HEK293 (cell line): ENCODE results near the gene PDLIM5.

Experiments
- CTCF ChIA-PET: fragments of 350-600 bp; formaldehyde crosslinking; extraction: SDS; loops from one replicate; lab custom pipeline; 2021; ENCODE audit warnings: antibody characterized with exemption; lab: Yijun Ruan, JAX
- POLR2A ChIA-PET: fragments of 300-600 bp; formaldehyde crosslinking; extraction: SDS; loops from one replicate; lab custom pipeline; 2020; ENCODE audit warnings: antibody characterized with exemption, inconsistent platforms; lab: Yijun Ruan, JAX
- H3K27ac ChIP-seq: fragments of 200-500 bp; sonication (Bioruptor generic); 2 replicates; pipeline ENCODE4 v1.5.1; 2014; ENCODE audit warnings: low read depth, low read length, control low read depth, inconsistent platforms; ENCODE audit errors: extremely low read depth
- H3K36me3 ChIP-seq, 2 experiments: fragments of 200-500 bp in 1 of 2; sonication (Bioruptor generic) in 1 of 2; 1 replicate in 1 of 2; 2 replicates in 1 of 2; pipeline ENCODE4 v1.5.1; 2014 to 2017; ENCODE audit warnings: inconsistent platforms in 2 of 2, low read length in 2 of 2; ENCODE audit not compliant: control insufficient read depth in 2 of 2, insufficient read depth in 1 of 2
- H3K4me1 ChIP-seq: fragments of 200-500 bp; sonication (Bioruptor generic); 2 replicates; pipeline ENCODE4 v1.5.1; 2014; ENCODE audit warnings: mild to moderate bottlenecking, low read length, inconsistent platforms; ENCODE audit not compliant: control insufficient read depth, insufficient read depth
- H3K4me3 ChIP-seq: 2 replicates; pipeline ENCODE4 v1.5.1; 2011; ENCODE audit warnings: low read depth, mild to moderate bottlenecking, control low read depth, low read length, moderate library complexity
- H3K9me3 ChIP-seq: fragments of 200-500 bp; sonication (Bioruptor generic); 2 replicates; pipeline ENCODE4 v1.5.1; 2014; ENCODE audit warnings: low read depth, low read length, inconsistent platforms; ENCODE audit not compliant: control insufficient read depth, insufficient read depth
- BCL11A ChIP-seq: fragments of 450-650 bp; formaldehyde crosslinking; IDR thresholded peaks from 2 replicates; pipeline ENCODE4 v1.5.1; 2016; ENCODE audit warnings: low read depth, missing biosample characterization, missing genetic modification characterization
- GLI4 ChIP-seq: fragments of 450-650 bp; formaldehyde crosslinking; IDR thresholded peaks from 2 replicates; pipeline ENCODE4 v1.5.1; 2016; ENCODE audit warnings: missing biosample characterization, missing genetic modification characterization
- KLF16 ChIP-seq: fragments of 450-650 bp; formaldehyde crosslinking; IDR thresholded peaks from 2 replicates; pipeline ENCODE4 v1.5.1; 2017; ENCODE audit warnings: missing biosample characterization, missing genetic modification characterization
- RBAK ChIP-seq: fragments of 450-650 bp; formaldehyde crosslinking; IDR thresholded peaks from 2 replicates; pipeline ENCODE4 v1.5.1; 2016; ENCODE audit warnings: missing biosample characterization, missing genetic modification characterization
- SP7 ChIP-seq: fragments of 450-650 bp; formaldehyde crosslinking; IDR thresholded peaks from 2 replicates; pipeline ENCODE4 v1.5.1; 2016; ENCODE audit warnings: missing biosample characterization, missing genetic modification characterization
- WT1 ChIP-seq: fragments of 450-650 bp; formaldehyde crosslinking; IDR thresholded peaks from 2 replicates; pipeline ENCODE4 v1.5.1; 2016; ENCODE audit warnings: missing biosample characterization, missing genetic modification characterization
- ZBTB1 ChIP-seq: fragments of 450-650 bp; formaldehyde crosslinking; IDR thresholded peaks from 2 replicates; pipeline ENCODE4 v1.5.1; 2016; ENCODE audit warnings: missing biosample characterization, missing genetic modification characterization
- ZBTB21 ChIP-seq: fragments of 450-650 bp; formaldehyde crosslinking; IDR thresholded peaks from 2 replicates; pipeline ENCODE4 v1.5.1; 2017; ENCODE audit warnings: missing biosample characterization, missing genetic modification characterization
- ZBTB7A ChIP-seq: fragments of 450-650 bp; formaldehyde crosslinking; IDR thresholded peaks from 2 replicates; pipeline ENCODE4 v1.5.1; 2016; ENCODE audit warnings: low read depth, missing biosample characterization, missing genetic modification characterization
- ZBTB8A ChIP-seq: fragments of 450-650 bp; formaldehyde crosslinking; IDR thresholded peaks from 2 replicates; pipeline ENCODE4 v1.5.1; 2016; ENCODE audit warnings: missing biosample characterization, missing genetic modification characterization
- ZEB2 ChIP-seq: fragments of 450-650 bp; formaldehyde crosslinking; IDR thresholded peaks from 2 replicates; pipeline ENCODE4 v1.5.1; 2016; ENCODE audit warnings: missing biosample characterization, missing genetic modification characterization
- ZIC2 ChIP-seq: fragments of 450-650 bp; formaldehyde crosslinking; IDR thresholded peaks from 2 replicates; pipeline ENCODE4 v1.5.1; 2016; ENCODE audit warnings: missing biosample characterization, missing genetic modification characterization
- ZNF133 ChIP-seq: fragments of 450-650 bp; formaldehyde crosslinking; IDR thresholded peaks from 2 replicates; pipeline ENCODE4 v1.5.1; 2016; ENCODE audit warnings: missing biosample characterization, missing genetic modification characterization
- ZNF146 ChIP-seq: fragments of 450-650 bp; formaldehyde crosslinking; IDR thresholded peaks from 2 replicates; pipeline ENCODE4 v1.5.1; 2016; ENCODE audit warnings: missing biosample characterization, missing genetic modification characterization
- ZNF23 ChIP-seq: fragments of 450-650 bp; formaldehyde crosslinking; IDR thresholded peaks from 2 replicates; pipeline ENCODE4 v1.5.1; 2016; ENCODE audit warnings: missing biosample characterization, missing genetic modification characterization, borderline replicate concordance
- ZNF24 ChIP-seq: fragments of 450-650 bp; formaldehyde crosslinking; IDR thresholded peaks from 2 replicates; pipeline ENCODE4 v1.5.1; 2016; ENCODE audit warnings: missing biosample characterization, missing genetic modification characterization
- ZNF266 ChIP-seq: fragments of 450-650 bp; formaldehyde crosslinking; IDR thresholded peaks from 2 replicates; pipeline ENCODE4 v1.5.1; 2016; ENCODE audit warnings: missing biosample characterization, missing genetic modification characterization, low read depth
- ZNF335 ChIP-seq: fragments of 450-650 bp; formaldehyde crosslinking; conservative IDR thresholded peaks from 2 replicates; pipeline ENCODE4 v1.5.1; 2016; ENCODE audit warnings: missing biosample characterization, missing genetic modification characterization
- ZNF341 ChIP-seq: fragments of 450-650 bp; formaldehyde crosslinking; IDR thresholded peaks from 2 replicates; pipeline ENCODE4; 2016; ENCODE audit warnings: low read depth, missing biosample characterization, missing genetic modification characterization
- ZNF394 ChIP-seq: fragments of 450-650 bp; formaldehyde crosslinking; IDR thresholded peaks from 2 replicates; pipeline ENCODE4 v1.5.1; 2016; ENCODE audit warnings: missing biosample characterization, missing genetic modification characterization, mild to moderate bottlenecking, moderate library complexity, borderline replicate concordance
- ZNF423 ChIP-seq: fragments of 450-650 bp; formaldehyde crosslinking; IDR thresholded peaks from 2 replicates; pipeline ENCODE4 v1.5.1; 2016; ENCODE audit warnings: missing biosample characterization, missing genetic modification characterization
- ZNF555 ChIP-seq: fragments of 450-650 bp; formaldehyde crosslinking; conservative IDR thresholded peaks from 2 replicates; pipeline ENCODE4 v1.5.1; 2017; ENCODE audit warnings: missing biosample characterization, mild to moderate bottlenecking, missing genetic modification characterization, inconsistent platforms
- ZNF571 ChIP-seq: fragments of 450-650 bp; formaldehyde crosslinking; IDR thresholded peaks from 2 replicates; pipeline ENCODE4 v1.5.0; 2017; ENCODE audit warnings: missing biosample characterization, missing genetic modification characterization
- ZNF600 ChIP-seq: fragments of 450-650 bp; formaldehyde crosslinking; IDR thresholded peaks from 2 replicates; pipeline ENCODE4 v1.5.1; 2016; ENCODE audit warnings: missing biosample characterization, missing genetic modification characterization
- ZNF660 ChIP-seq: fragments of 450-650 bp; IDR thresholded peaks from 2 replicates; pipeline ENCODE4 v1.5.1; 2018; ENCODE audit warnings: missing biosample characterization, mild to moderate bottlenecking, missing genetic modification characterization
- ZNF777 ChIP-seq: fragments of 450-650 bp; formaldehyde crosslinking; IDR thresholded peaks from 2 replicates; pipeline ENCODE4 v1.5.1; 2017; ENCODE audit warnings: missing biosample characterization, missing genetic modification characterization, borderline replicate concordance
- ZNF791 ChIP-seq: fragments of 450-650 bp; formaldehyde crosslinking; IDR thresholded peaks from 2 replicates; pipeline ENCODE4 v1.5.1; 2016; ENCODE audit warnings: missing biosample characterization, missing genetic modification characterization
- ZNF837 ChIP-seq: fragments of 450-650 bp; formaldehyde crosslinking; IDR thresholded peaks from 2 replicates; pipeline ENCODE4 v1.5.1; 2016; ENCODE audit warnings: missing biosample characterization, missing genetic modification characterization
- ZSCAN30 ChIP-seq: fragments of 450-650 bp; IDR thresholded peaks from 2 replicates; pipeline ENCODE4 v1.5.1; 2018; ENCODE audit warnings: missing biosample characterization, mild to moderate bottlenecking, missing genetic modification characterization, moderate library complexity
- TF ChIP-seq, protein P1 (sequence below): fragments of 450-650 bp; formaldehyde crosslinking; IDR thresholded peaks from 2 replicates; pipeline ENCODE4 v1.5.1; 2016; ENCODE audit warnings: missing biosample characterization, missing genetic modification characterization
- TF ChIP-seq, protein P2 (sequence below): sonication (generic); formaldehyde crosslinking; IDR thresholded peaks from 2 replicates; pipeline ENCODE4 v1.8.1; 2022; ENCODE audit warnings: mild to moderate bottlenecking, moderate library complexity, missing genetic modification reagents
- TF ChIP-seq, protein P3 (sequence below): fragments of 450-650 bp; formaldehyde crosslinking; IDR thresholded peaks from 2 replicates; pipeline ENCODE4 v1.5.1; 2016; ENCODE audit warnings: missing biosample characterization, missing genetic modification characterization, borderline replicate concordance
- TF ChIP-seq, protein P4 (sequence below): fragments of 450-650 bp; formaldehyde crosslinking; IDR thresholded peaks from 2 replicates; pipeline ENCODE4; 2016; ENCODE audit warnings: missing biosample characterization, missing genetic modification characterization

Gene PDLIM5

DNA sequence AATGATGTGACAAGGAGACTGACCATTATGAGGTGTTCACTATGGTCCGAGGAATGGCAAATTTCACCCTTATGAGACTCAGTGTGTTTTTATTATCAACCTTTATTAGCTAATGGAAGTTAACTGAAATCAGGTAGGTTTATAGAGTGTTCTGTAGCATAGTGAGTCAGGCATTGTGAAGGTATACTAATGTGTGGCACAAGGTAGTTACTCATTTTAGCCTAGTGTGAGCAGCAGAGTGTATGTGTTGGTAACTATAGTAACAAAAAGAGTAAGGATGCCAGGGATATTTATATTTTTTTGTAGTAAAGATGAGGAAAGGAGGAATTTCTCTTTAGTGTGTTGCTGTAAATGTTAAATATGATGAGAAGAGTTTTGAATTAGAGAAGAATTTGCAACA lies 12.0 kb downstream of the PDLIM5 start:
- no peak for TF ChIP-seq ZIC2 (tag by site-specific recombination)
- no peak for TF ChIP-seq ZBTB7A (tag by site-specific recombination)
- TF ChIP-seq RBAK (tag by site-specific recombination): no peak
- no peak for TF ChIP-seq KLF16 (tag by site-specific recombination)
- TF ChIP-seq BCL11A (tag by site-specific recombination): no peak
- TF ChIP-seq ZNF133 (tag by site-specific recombination): no peak
- TF ChIP-seq ZNF837 (tag by site-specific recombination): no peak
- no peak for TF ChIP-seq ZNF24 (tag by site-specific recombination)
- no peak for TF ChIP-seq ZSCAN30
- TF ChIP-seq ZBTB1: no peak
- no peak for TF ChIP-seq ZNF335 (tag by site-specific recombination)
- TF ChIP-seq ZBTB21 (tag by site-specific recombination): no peak
- no peak for TF ChIP-seq ZNF23 (tag by site-specific recombination)
- no peak for TF ChIP-seq ZNF777 (tag by site-specific recombination)
- no peak for TF ChIP-seq GLI4
- TF ChIP-seq ZNF555 (tag by site-specific recombination): no peak
- TF ChIP-seq SP7 (tag by site-specific recombination): no peak
- TF ChIP-seq, protein P1, sequence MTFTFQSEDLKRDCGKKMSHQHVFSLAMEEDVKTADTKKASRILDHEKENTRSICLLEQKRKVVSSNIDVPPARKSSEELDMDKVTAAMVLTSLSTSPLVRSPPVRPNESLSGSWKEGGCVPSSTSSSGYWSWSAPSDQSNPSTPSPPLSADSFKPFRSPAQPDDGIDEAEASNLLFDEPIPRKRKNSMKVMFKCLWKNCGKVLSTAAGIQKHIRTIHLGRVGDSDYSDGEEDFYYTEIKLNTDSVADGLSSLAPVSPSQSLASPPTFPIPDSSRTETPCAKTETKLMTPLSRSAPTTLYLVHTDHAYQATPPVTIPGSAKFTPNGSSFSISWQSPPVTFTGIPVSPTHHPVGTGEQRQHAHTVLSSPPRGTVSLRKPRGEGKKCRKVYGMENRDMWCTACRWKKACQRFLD (tag by site-specific recombination): no peak
- TF ChIP-seq, all 188 proteins: peak for 0
- H3K9me3 ChIP-seq: no peaks in the 10 kb centered on the region
- no peak overlapping the region for H3K4me3 ChIP-seq
- no peak overlapping the region for H3K27ac ChIP-seq
- H3K36me3 ChIP-seq: no peaks in the 10 kb centered on the region
- no peaks in the 10 kb centered on the region; the same call in 1 of the 2 replicates for H3K4me1 ChIP-seq
- ChIA-PET POLR2A (interaction anchor here (0.7 kb wide), 1 partner anchor 11 kb away, joined by 3 read pairs; no protein-coding TSS in a partner anchor), CTCF (interaction anchor here (0.6 kb wide), 1 partner anchor 753 kb away, joined by 3 read pairs; no protein-coding TSS in a partner anchor)

DNA sequence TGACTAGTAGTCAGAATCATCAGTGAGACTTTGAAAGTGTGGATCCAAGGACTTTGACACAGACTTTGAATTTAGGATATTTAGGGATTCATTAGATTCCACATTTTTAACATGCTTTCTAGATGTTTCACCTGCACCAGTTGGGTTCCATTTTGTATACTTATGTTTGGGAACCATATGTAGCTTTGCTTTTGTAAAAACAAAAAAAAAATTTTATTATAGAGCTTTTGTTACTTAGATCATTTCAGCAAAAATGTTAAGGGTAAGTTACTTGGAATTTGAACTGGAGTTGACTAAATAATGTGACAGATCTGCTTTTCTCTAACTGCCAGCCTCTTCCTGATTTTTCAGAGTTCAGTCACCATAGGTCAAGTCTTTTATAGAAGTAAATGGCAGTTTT lies 14.6 kb downstream of the PDLIM5 start:
- Histone ChIP-seq H3K4me1 (no peaks in the 10 kb centered on the region), H3K27ac (no peak overlapping the region), H3K9me3 (no peaks in the 10 kb centered on the region), H3K4me3 (no peak overlapping the region), H3K36me3 (no peaks in the 10 kb centered on the region)
- ChIA-PET CTCF (no interaction called here), POLR2A (no interaction called here)
- TF ChIP-seq, protein P2, sequence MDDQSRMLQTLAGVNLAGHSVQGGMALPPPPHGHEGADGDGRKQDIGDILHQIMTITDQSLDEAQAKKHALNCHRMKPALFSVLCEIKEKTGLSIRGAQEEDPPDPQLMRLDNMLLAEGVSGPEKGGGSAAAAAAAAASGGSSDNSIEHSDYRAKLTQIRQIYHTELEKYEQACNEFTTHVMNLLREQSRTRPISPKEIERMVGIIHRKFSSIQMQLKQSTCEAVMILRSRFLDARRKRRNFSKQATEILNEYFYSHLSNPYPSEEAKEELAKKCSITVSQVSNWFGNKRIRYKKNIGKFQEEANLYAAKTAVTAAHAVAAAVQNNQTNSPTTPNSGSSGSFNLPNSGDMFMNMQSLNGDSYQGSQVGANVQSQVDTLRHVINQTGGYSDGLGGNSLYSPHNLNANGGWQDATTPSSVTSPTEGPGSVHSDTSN (CRISPR knock-in tag): no peak
- TF ChIP-seq ZNF341 (tag by site-specific recombination) (no peak), ZNF394 (tag by site-specific recombination) (no peak), ZEB2 (tag by site-specific recombination) (no peak), ZNF660 (tag by site-specific recombination) (no peak), ZNF133 (tag by site-specific recombination) (no peak), ZNF571 (no peak), ZBTB8A (tag by site-specific recombination) (no peak), ZNF600 (tag by site-specific recombination) (no peak), ZBTB1 (no peak), ZNF146 (no peak), WT1 (tag by site-specific recombination) (no peak), ZNF423 (tag by site-specific recombination) (no peak), ZNF266 (tag by site-specific recombination) (no peak), ZNF791 (no peak)
- TF ChIP-seq, protein P3, sequence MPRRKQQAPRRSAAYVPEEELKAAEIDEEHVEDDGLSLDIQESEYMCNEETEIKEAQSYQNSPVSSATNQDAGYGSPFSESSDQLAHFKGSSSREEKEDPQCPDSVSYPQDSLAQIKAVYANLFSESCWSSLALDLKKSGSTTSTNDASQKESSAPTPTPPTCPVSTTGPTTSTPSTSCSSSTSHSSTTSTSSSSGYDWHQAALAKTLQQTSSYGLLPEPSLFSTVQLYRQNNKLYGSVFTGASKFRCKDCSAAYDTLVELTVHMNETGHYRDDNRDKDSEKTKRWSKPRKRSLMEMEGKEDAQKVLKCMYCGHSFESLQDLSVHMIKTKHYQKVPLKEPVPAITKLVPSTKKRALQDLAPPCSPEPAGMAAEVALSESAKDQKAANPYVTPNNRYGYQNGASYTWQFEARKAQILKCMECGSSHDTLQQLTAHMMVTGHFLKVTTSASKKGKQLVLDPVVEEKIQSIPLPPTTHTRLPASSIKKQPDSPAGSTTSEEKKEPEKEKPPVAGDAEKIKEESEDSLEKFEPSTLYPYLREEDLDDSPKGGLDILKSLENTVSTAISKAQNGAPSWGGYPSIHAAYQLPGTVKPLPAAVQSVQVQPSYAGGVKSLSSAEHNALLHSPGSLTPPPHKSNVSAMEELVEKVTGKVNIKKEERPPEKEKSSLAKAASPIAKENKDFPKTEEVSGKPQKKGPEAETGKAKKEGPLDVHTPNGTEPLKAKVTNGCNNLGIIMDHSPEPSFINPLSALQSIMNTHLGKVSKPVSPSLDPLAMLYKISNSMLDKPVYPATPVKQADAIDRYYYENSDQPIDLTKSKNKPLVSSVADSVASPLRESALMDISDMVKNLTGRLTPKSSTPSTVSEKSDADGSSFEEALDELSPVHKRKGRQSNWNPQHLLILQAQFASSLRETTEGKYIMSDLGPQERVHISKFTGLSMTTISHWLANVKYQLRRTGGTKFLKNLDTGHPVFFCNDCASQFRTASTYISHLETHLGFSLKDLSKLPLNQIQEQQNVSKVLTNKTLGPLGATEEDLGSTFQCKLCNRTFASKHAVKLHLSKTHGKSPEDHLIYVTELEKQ (tag by site-specific recombination): no peak
- TF ChIP-seq, protein P4, sequence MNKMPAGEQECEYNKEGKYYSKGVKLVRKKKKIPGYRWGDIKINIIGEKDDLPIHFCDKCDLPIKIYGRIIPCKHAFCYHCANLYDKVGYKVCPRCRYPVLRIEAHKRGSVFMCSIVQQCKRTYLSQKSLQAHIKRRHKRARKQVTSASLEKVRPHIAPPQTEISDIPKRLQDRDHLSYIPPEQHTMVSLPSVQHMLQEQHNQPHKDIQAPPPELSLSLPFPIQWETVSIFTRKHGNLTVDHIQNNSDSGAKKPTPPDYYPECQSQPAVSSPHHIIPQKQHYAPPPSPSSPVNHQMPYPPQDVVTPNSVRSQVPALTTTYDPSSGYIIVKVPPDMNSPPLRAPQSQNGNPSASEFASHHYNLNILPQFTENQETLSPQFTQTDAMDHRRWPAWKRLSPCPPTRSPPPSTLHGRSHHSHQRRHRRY (tag by site-specific recombination): no peak
